MCF 10A (cell line): Measurements from ENCODE around the gene BUD31. TPM values are rescaled to one million over a fixed set of nuclear protein-coding genes. Genes with fewer than 3 reads are reported as not detected.

Experiments used
- BruUV-seq: library from RNA; stranded (reverse); fragments of 400-500 nt; replicated peaks from 2 replicates; lab custom pipeline; 2021; lab: Mats Ljungman, UMichigan
- CTCF ChIA-PET: fragments of 300-600 bp; sonication (Branson Sonifier 250); formaldehyde crosslinking; extraction: SDS; loops from one replicate; lab custom pipeline; 2021; ENCODE audit warnings: antibody characterized with exemption, inconsistent platforms; lab: Yijun Ruan, JAX
- POLR2A ChIA-PET: fragments of 300-600, 350-650 bp; sonication (Branson Sonifier 250); formaldehyde crosslinking; extraction: SDS; loops from one replicate; lab custom pipeline; 2020; ENCODE audit warnings: antibody characterized with exemption, inconsistent platforms; lab: Yijun Ruan, JAX
- DNase-seq: peaks from one replicate; pipeline ENCODE4 v3.0.0-alpha.2; 2018; ENCODE audit not compliant: unreplicated experiment
- H3K27ac Mint-ChIP-seq: one replicate; pipeline ENCODE4 v1.8.0; 2022; ENCODE audit warnings: mild to moderate bottlenecking, low read depth, mixed read lengths; ENCODE audit not compliant: unreplicated experiment
- H3K27me3 Mint-ChIP-seq: one replicate; pipeline ENCODE4 v1.8.0; 2022; ENCODE audit warnings: mixed read lengths; ENCODE audit not compliant: insufficient read depth, unreplicated experiment
- H3K36me3 Mint-ChIP-seq: one replicate; pipeline ENCODE4 v1.8.0; 2022; ENCODE audit warnings: mild to moderate bottlenecking, moderate library complexity, mixed read lengths; ENCODE audit not compliant: insufficient read depth, unreplicated experiment
- H3K4me1 Mint-ChIP-seq: one replicate; pipeline ENCODE4 v1.8.0; 2022; ENCODE audit warnings: mixed read lengths; ENCODE audit not compliant: insufficient read depth, unreplicated experiment
- H3K4me3 Mint-ChIP-seq: one replicate; pipeline ENCODE4 v1.8.0; 2022; ENCODE audit warnings: mild to moderate bottlenecking, moderate library complexity, mixed read lengths; ENCODE audit not compliant: unreplicated experiment
- H3K9me3 Mint-ChIP-seq: one replicate; pipeline ENCODE4 v1.8.0; 2022; ENCODE audit warnings: mixed read lengths; ENCODE audit not compliant: unreplicated experiment
- CTCF ChIP-seq: fragments of 200-600 bp; IDR thresholded peaks from one replicate; pipeline ENCODE4 v1.8.0; 2022; ENCODE audit warnings: antibody characterized with exemption, mild to moderate bottlenecking; ENCODE audit not compliant: unreplicated experiment
- intact Hi-C: fragments of 100-400 bp; cut with micrococcal nuclease; formaldehyde crosslinking; loops from 2 replicates; pipeline ENCODE4 v1.14.1; 2022
- total RNA-seq: library from RNA; stranded (reverse); gene quantifications from 2 replicates; pipeline ENCODE4 v1.2.3, GENCODE V29; 2022

BUD31 gene
- total RNA-seq, 1 experiment from 2014 or later: 224 TPM

- CTCF ChIA-PET: interaction anchor here (2.2 kb wide), 1 partner anchor 11 kb away, joined by 6 read pairs; no protein-coding TSS in a partner anchor
- BruUV-seq: no TSS peak
- Mint-ChIP-seq H3K27me3 (no peaks in the 10 kb centered on the region), H3K4me1 (no peaks in the 10 kb centered on the region), H3K9me3 (no peaks in the 10 kb centered on the region), H3K4me3 (no peak overlapping the region), H3K36me3 (peaks cover 85% of the 10 kb centered on the region), H3K27ac (no peak overlapping the region)
- POLR2A ChIA-PET: interaction anchor here (1.5 kb wide), 1 partner anchor 45 kb away, joined by 5 read pairs; the partner anchor contains the start of genes BUD31 and PDAP1
- intact Hi-C loops: no loop called here
- TF ChIP-seq CTCF: no peak
- DNase-seq: no peak
Measured at GRCh38 chr7:99363286-99363685, 45.5 kb upstream of the BUD31 start.

GRCh38 chr7:99365318-99366141 lies 43.2 kb upstream of the BUD31 start:
- peak; percentile 59 for DNase-seq
- BruUV-seq: no TSS peak
- intact Hi-C loops: loop anchor here (1.0 kb wide), 1 partner anchor 50 kb away; no protein-coding TSS in a partner anchor
- ChIA-PET CTCF (interaction anchor here (0.6 to 1.5 kb wide), 19 partner anchors 8 to 488 kb away, joined by 3 to 7 read pairs (median 3); partner anchors contain the start of genes ARPC1A and BUD31), POLR2A (interaction anchor here (0.7 kb wide), 1 partner anchor 14 kb away, joined by 3 read pairs; no protein-coding TSS in a partner anchor)
- peak; percentile 62 for TF ChIP-seq CTCF
- H3K36me3 Mint-ChIP-seq: peaks cover 67% of the 10 kb centered on the region
- no peaks in the 10 kb centered on the region for H3K9me3 Mint-ChIP-seq
- H3K27ac Mint-ChIP-seq: peak overlapping the region; percentile 79
- peaks cover 5% of the 10 kb centered on the region for H3K4me1 Mint-ChIP-seq
- no peak overlapping the region for H3K4me3 Mint-ChIP-seq
- no peaks in the 10 kb centered on the region for H3K27me3 Mint-ChIP-seq

GRCh38 chr7:99366646-99367045 lies 42.1 kb upstream of the BUD31 start:
- intact Hi-C loops: no loop called here
- Mint-ChIP-seq H3K4me1 (peaks cover 5% of the 10 kb centered on the region), H3K27ac (no peak overlapping the region), H3K36me3 (peaks cover 56% of the 10 kb centered on the region), H3K27me3 (no peaks in the 10 kb centered on the region), H3K9me3 (no peaks in the 10 kb centered on the region), H3K4me3 (no peak overlapping the region)
- POLR2A ChIA-PET: interaction anchor here (1.5 kb wide), 1 partner anchor 42 kb away, joined by 3 read pairs; the partner anchor contains the start of genes BUD31 and PDAP1
- no TSS peak for BruUV-seq
- CTCF ChIA-PET: interaction anchor here (0.5 kb wide), 1 partner anchor 765 kb away, joined by 3 read pairs; no protein-coding TSS in a partner anchor
- no peak for DNase-seq
- TF ChIP-seq CTCF: no peak
